Activated CD4-positive, alpha-beta T cell treated with anti-CD3 and anti-CD28 coated beads, Interleukin-2, amount 50 U/mL, for 16 hours (primary cell): ENCODE measurements around the gene SNED1.

Source experiments
- DNase-seq: peaks from one replicate; pipeline ENCODE4 v3.0.0-alpha.2; 2020

Gene SNED1

GRCh38 chr2:240960309-240960970, 38.0 kb upstream of the SNED1 start:
- DNase-seq: no peak

GRCh38 chr2:240960971-240961876, 37.2 kb upstream of the SNED1 start:
- DNase-seq: no peak

DNA sequence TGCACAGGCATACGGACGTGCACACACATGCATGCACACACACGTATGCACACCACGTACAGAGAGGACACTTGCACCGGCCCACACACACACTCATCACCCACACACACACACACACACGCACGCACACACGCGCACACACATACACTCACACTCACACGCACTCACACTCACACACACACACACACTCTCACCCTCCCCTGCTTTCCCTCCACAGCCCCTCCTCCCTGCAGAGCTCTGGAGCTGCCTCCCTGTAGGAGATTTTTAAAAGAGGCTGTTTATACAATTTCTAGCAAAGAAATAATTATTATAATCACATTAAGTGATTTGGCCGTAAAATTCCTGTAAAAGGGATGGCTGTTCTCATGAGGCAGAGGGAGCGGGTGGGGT, 36.5 kb upstream of the SNED1 start:
- no peak for DNase-seq

GRCh38 chr2:240962300-240963064, 35.9 kb upstream of the SNED1 start:
- DNase-seq: no peak

GRCh38 chr2:240963065-240963867, 35.2 kb upstream of the SNED1 start:
- no peak for DNase-seq

DNA sequence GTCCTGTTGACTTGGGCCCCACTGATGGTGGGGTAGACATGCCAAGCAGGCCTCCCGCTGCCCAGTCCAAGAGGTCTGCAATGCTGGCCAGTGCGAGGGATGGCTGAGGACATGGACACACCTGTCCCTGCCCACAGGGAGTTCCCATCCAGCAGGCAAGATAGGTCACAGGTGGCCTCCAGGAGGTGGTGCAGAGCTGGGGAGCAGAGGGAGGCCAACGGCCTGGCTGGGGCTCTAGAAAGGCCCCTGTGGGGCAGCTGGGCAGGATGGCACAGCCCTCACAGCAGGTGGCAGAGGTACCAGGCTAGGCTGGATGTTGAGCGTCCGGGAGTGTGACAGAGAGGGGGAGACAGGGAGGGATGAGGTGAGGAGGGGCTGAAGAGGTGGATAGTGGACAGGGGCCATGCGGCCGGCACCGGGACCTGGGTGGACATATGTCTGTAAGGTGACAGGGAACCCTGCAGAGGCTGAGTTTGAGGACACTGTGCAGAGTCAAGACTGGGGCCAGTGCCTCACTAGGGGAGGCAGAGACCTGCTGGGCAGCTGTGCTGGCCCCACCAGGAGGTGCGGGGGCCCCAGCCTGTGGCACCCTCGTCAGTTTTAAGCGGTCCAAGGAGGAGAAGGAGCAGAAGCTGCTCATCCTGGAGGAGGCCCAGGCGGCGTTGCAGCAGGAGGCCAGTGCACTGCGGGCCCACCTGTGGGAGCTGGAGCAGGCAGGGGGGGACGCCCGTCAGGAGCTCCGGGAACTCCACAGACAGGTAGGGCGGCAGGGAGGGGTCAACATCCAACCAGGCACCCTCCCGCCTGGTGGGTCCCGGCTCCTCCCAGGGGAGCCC, 34.3 kb upstream of the SNED1 start:
- no peak for DNase-seq

GRCh38 chr2:240964704-240965295, 33.6 kb upstream of the SNED1 start:
- no peak for DNase-seq

GRCh38 chr2:240965296-240965904, 33.0 kb upstream of the SNED1 start:
- no peak for DNase-seq

DNA sequence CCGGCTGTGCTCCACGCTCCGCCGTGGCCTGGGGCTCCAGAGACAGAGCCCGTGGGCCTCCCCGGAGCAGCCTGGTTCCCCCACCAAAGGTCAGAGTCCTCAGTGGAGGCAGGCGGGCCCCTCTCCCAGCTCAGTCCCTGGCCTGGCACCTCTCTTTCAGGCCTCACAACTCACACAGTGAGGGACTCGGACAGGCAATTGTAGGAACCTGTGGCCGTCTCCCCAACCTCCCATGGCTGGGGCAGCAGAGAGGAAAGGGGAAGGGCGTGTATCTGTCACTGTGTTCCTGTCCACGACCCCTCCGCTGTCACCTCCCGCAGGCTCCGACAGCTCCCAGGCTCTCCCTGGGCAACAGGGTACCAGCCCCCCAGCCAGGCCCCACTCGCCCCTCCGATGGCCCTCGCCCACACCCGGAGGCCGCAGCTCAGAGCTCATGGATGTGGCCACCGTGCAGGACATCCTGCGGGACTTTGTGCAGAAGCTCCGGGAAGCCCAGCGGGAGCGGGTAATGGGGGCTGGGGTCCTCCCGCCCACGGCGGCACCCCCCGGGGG, 32.4 kb upstream of the SNED1 start:
- no peak for DNase-seq

DNA sequence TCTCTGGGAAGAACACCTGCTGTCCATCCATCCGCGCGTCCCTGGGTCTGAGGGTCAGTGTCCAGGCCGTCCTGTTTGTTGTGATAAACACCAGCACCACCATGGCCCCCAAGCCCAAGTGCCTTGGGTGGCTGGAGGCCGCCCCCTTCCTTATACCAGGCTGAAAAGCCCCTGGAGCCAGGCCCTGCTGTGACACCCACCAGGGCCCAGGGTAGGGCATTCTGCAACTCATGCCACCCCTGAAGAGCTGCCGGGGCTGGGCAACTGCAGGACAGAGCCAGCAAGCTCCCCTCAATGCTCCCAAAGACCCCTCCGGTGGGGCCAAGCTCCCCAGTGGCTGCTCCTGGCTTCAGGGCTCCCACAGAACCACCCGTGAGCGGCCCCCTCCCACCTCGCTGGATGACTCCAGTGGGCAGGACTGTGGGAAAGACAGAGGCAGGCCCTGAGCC, 31.9 kb upstream of the SNED1 start:
- DNase-seq: no peak

DNA sequence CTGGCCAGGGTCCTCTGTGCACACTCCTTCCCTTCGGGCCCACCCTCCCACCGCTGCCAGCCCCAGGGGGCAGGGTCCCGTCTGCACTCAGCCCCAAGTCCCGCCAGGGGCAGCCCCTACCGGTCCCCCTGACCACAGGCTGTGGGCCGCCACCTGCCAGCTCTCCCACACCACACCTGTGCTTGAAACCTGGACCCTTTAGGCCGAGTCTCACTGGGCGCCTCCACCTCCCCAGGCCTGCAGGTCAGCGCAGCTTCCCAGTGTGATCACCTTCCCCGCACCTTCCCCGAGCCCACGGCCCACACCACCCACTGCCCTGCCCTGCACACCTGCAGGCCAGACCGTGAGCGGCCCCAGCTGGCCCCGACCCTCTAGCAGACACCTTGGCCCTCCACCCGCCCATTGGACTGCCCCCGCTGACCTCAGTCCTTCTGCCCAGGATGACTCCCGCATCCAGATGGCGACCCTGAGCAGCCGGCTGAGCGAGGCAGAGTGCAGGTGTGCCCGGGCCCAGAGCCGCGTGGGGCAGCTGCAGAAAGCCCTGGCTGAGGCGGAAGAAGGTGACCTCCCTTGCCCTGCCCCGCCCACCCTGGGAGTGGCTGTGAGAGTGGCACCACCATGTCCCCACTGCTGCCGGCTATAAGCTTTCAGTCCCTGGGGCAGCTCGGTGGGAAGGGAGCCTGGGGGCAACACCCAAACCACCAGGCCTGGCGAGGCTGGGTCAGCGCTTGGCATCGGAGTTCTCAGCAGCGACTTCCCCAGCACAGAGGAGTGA, 31.3 kb upstream of the SNED1 start:
- DNase-seq: no peak

- DNase-seq: no peak
Measured at GRCh38 chr2:240967681-240968621, 30.5 kb upstream of the SNED1 start.

GRCh38 chr2:240968731-240969624, 29.4 kb upstream of the SNED1 start:
- no peak for DNase-seq

GRCh38 chr2:240970104-240970503, 28.3 kb upstream of the SNED1 start:
- DNase-seq: no peak

DNA sequence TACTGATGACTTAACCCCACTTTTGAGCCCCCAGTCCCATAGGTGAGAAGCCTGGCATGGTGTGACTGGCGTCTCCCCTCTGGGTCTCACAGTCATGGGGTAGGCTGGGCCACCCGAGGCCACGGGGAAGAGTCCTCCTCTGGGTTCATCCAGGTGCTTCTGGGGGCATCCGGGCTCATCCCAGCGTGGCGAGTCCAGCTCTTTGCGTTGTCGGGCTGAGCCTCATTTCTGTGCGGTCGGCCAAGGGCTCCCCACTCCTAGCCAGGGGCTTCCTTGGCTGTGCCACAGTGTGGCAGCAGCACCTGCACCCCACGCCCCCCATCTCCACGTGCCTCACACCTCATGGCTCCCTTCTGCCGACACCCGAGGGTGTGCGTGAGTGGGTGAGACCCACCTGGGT, 27.6 kb upstream of the SNED1 start:
- no peak for DNase-seq

- no peak for DNase-seq
Measured at GRCh38 chr2:240972201-240972600, 26.2 kb upstream of the SNED1 start.
